ENCODE data around the gene BARX2.

DNA sequence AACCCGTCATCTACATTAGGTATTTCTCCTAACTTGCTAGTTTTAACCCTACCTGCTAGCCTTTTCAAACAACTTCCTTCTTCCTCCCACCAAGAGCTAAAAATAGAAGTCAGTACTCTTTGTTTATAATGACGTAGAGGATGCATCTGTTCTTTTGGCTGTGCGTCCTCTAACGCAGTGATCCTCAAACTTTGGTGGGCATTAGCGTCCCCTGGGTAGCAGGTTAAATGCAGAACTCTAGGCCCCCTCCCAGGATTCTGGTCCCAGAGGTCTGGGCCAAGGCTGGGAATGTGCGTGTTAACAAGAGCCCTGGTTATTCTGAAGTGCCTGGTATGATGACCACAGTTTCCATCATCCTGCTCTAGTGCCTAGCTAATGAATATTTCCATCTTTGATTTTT is 67.6 kb downstream of the BARX2 start:
- TF ChIP-seq CTCF (IDR thresholded peaks at IDR 0.05) (no peak), POLR2A (IDR thresholded peaks at IDR 0.05) (no peak)

Measured in adrenal gland (tissue), 5 donors.